HG03159 (cell line): ENCODE results near the gene ATP5F1C.
"Not testable (repeated sequence)": the region's sequence is repeated elsewhere in the genome, so short reads cannot be mapped to it uniquely, and the experiment has no call there.

Source experiments
- ATAC-seq: cut with Tn5 transposase; IDR thresholded peaks from one replicate; pipeline ENCODE4 v1.9.1; 2021; ENCODE audit warnings: mild to moderate bottlenecking, moderate library complexity; ENCODE audit not compliant: unreplicated experiment

Gene ATP5F1C

GRCh38 chr10:7787857-7788638, at the start of gene ATP5F1C, which contains the start of gene KIN:
TSS of gene ATP5F1C (plus strand) at chr10:7788177. CDS start at chr10:7788208, 31 bp downstream.
TSS of gene KIN (minus strand) at chr10:7787993. CDS start at chr10:7787933, 60 bp downstream.
- peak; percentile 93 for ATAC-seq

GRCh38 chr10:7738536-7739407, 49.2 kb upstream of the ATP5F1C start:
- no peak for ATAC-seq

GRCh38 chr10:7744307-7744706, 43.7 kb upstream of the ATP5F1C start:
- ATAC-seq = no peak

GRCh38 chr10:7748637-7749036, 39.3 kb upstream of the ATP5F1C start:
- not testable (repeated sequence) for ATAC-seq

- ATAC-seq = no peak
Observed at GRCh38 chr10:7750222-7750621, 37.8 kb upstream of the ATP5F1C start.

GRCh38 chr10:7752251-7752650, 35.7 kb upstream of the ATP5F1C start:
- no peak for ATAC-seq

- no peak for ATAC-seq
Observed at GRCh38 chr10:7755103-7755502, 32.9 kb upstream of the ATP5F1C start.

- no peak for ATAC-seq
Observed at GRCh38 chr10:7756360-7756992, 31.5 kb upstream of the ATP5F1C start.

- ATAC-seq = no peak
Observed at GRCh38 chr10:7763929-7764328, 24.0 kb upstream of the ATP5F1C start.

- no peak for ATAC-seq
Observed at GRCh38 chr10:7766241-7766640, 21.7 kb upstream of the ATP5F1C start.

GRCh38 chr10:7767209-7767608, 20.8 kb upstream of the ATP5F1C start:
- ATAC-seq = no peak

GRCh38 chr10:7768417-7768816, 19.6 kb upstream of the ATP5F1C start:
- no peak for ATAC-seq

- no peak for ATAC-seq
Observed at GRCh38 chr10:7773845-7774801, 13.9 kb upstream of the ATP5F1C start.

GRCh38 chr10:7776777-7777176, 11.2 kb upstream of the ATP5F1C start:
- no peak for ATAC-seq

GRCh38 chr10:7782194-7782593, 5.8 kb upstream of the ATP5F1C start:
- not testable (repeated sequence) for ATAC-seq

- ATAC-seq = no peak
Observed at GRCh38 chr10:7786430-7786829, 1.5 kb upstream of the ATP5F1C start.

- peak; percentile 2 for ATAC-seq
Observed at GRCh38 chr10:7787150-7787856, 674 bp upstream of the ATP5F1C start.

GRCh38 chr10:7788639-7789286, 786 bp downstream of the ATP5F1C start:
- peak; percentile 17 for ATAC-seq

GRCh38 chr10:7789390-7789789, 1.4 kb downstream of the ATP5F1C start:
- no peak for ATAC-seq
